ENCODE data around the gene TRAPPC5. TPM values are rescaled to one million over a fixed set of nuclear protein-coding genes. Genes with fewer than 3 reads are reported as not detected.

TRAPPC5 gene
- total and polyA plus RNA-seq, 4 donors, result 29.8 to 224 (median 125) TPM

- Histone ChIP-seq H3K27me3 (ENCODE audit: control insufficient read depth in 3 of 3, insufficient read depth in 3 of 3, low read length in 2 of 3) (peaks cover 0 to 45% (median 27%) of the 10 kb centered on the region in 3 donors), H3K9ac (ENCODE audit: insufficient read depth in 1 of 2, low read length in 2 of 2) (no peak overlapping the region), H3K36me3 (ENCODE audit: control insufficient read depth in 4 of 4, insufficient read depth in 4 of 4, low read length in 4 of 4) (no peaks in the 10 kb centered on the region), H3K27ac (ENCODE audit: low read depth in 1 of 2, low read length in 1 of 2) (no peak overlapping the region), H3K9me3 (ENCODE audit: control insufficient read depth in 4 of 4, insufficient read depth in 3 of 4, low read length in 3 of 4) (peaks cover 0 to 2% (median 0%) of the 10 kb centered on the region in 4 donors), H3K4me1 (ENCODE audit: control insufficient read depth in 5 of 5, insufficient read depth in 5 of 5, low read length in 5 of 5) (peaks cover 0 to 8% (median 0%) of the 10 kb centered on the region in 5 donors), H3K4me3 (no peak overlapping the region)
- no peak for TF ChIP-seq CTCF (IDR thresholded peaks at IDR 0.05; ENCODE audit: control extremely low read depth, extremely low read depth)
- 7% methylated on average over 28 to 34 of the region's 34 CpGs for WGBS, 2 donors
- DNase-seq (no peak), ATAC-seq (ENCODE audit: insufficient read depth, low FRiP score) (no peak)
Measured at GRCh38 chr19:7729831-7730285, 49.2 kb downstream of the TRAPPC5 start.

- H3K4me1 ChIP-seq (ENCODE audit: control insufficient read depth in 5 of 5, insufficient read depth in 5 of 5, low read length in 5 of 5), result peaks cover 0 to 8% (median 0%) of the 10 kb centered on the region in 5 donors
- H3K27ac ChIP-seq (ENCODE audit: low read depth in 1 of 2, low read length in 1 of 2), result no peak overlapping the region
- peaks cover 0 to 2% (median 0%) of the 10 kb centered on the region in 4 donors for H3K9me3 ChIP-seq (ENCODE audit: control insufficient read depth in 4 of 4, insufficient read depth in 3 of 4, low read length in 3 of 4)
- no peak for DNase-seq
- H3K9ac ChIP-seq (ENCODE audit: insufficient read depth in 1 of 2, low read length in 2 of 2), result no peak overlapping the region
- 5% methylated on average over 66 to 78 of the region's 78 CpGs for WGBS, 2 donors
- H3K36me3 ChIP-seq (ENCODE audit: control insufficient read depth in 4 of 4, insufficient read depth in 4 of 4, low read length in 4 of 4), result no peaks in the 10 kb centered on the region
- ATAC-seq (ENCODE audit: insufficient read depth, low FRiP score), result no peak
- no peak overlapping the region for H3K4me3 ChIP-seq
- TF ChIP-seq CTCF (IDR thresholded peaks at IDR 0.05; ENCODE audit: control extremely low read depth, extremely low read depth), result no peak
- H3K27me3 ChIP-seq (ENCODE audit: control insufficient read depth in 3 of 3, insufficient read depth in 3 of 3, low read length in 2 of 3), result peaks cover 0 to 47% (median 27%) of the 10 kb centered on the region in 3 donors
Measured at GRCh38 chr19:7730286-7731217, 49.9 kb downstream of the TRAPPC5 start.

GRCh38 chr19:7731218-7731595 lies 50.6 kb downstream of the TRAPPC5 start:
- Histone ChIP-seq H3K9me3 (ENCODE audit: control insufficient read depth in 4 of 4, insufficient read depth in 3 of 4, low read length in 3 of 4) (peaks cover 0 to 3% (median 0%) of the 10 kb centered on the region in 4 donors), H3K27ac (ENCODE audit: low read depth in 1 of 2, low read length in 1 of 2) (no peak overlapping the region), H3K4me1 (ENCODE audit: control insufficient read depth in 5 of 5, insufficient read depth in 5 of 5, low read length in 5 of 5) (peaks cover 0 to 8% (median 0%) of the 10 kb centered on the region in 5 donors), H3K36me3 (ENCODE audit: control insufficient read depth in 4 of 4, insufficient read depth in 4 of 4, low read length in 4 of 4) (no peaks in the 10 kb centered on the region), H3K27me3 (ENCODE audit: control insufficient read depth in 3 of 3, insufficient read depth in 3 of 3, low read length in 2 of 3) (peaks cover 0 to 44% (median 27%) of the 10 kb centered on the region in 3 donors), H3K4me3 (no peak overlapping the region), H3K9ac (ENCODE audit: insufficient read depth in 1 of 2, low read length in 2 of 2) (no peak overlapping the region)
- no peak for DNase-seq
- TF ChIP-seq CTCF (IDR thresholded peaks at IDR 0.05; ENCODE audit: control extremely low read depth, extremely low read depth), result no peak
- ATAC-seq (ENCODE audit: insufficient read depth, low FRiP score), result no peak
- 65 to 69% methylated on average over 38 to 39 of the region's 39 CpGs for WGBS, 2 donors

Data from lung (tissue), 12 donors.